Left ventricle myocardium inferior (tissue), 1 donor: ENCODE data around the gene HECW1. TPM values are rescaled to one million over a fixed set of nuclear protein-coding genes. Genes with fewer than 3 reads are reported as not detected.
"Not testable (repeated sequence)": the region's sequence is repeated elsewhere in the genome, so short reads cannot be mapped to it uniquely, and the experiment has no call there.

Source experiments
- DNase-seq: peaks from one replicate; pipeline ENCODE4 v3.0.0-alpha.2; 2020
- H3K27ac ChIP-seq: fragments of 200-600 bp; replicated peaks from 2 replicates; pipeline ENCODE4 v1.8.0; 2021
- H3K27me3 ChIP-seq: fragments of 200-600 bp; 2 replicates; pipeline ENCODE4 v1.8.0; 2021; ENCODE audit warnings: low read depth
- H3K36me3 ChIP-seq: fragments of 200-600 bp; 2 replicates; pipeline ENCODE4 v1.8.0; 2021
- H3K4me1 ChIP-seq: fragments of 200-600 bp; 2 replicates; pipeline ENCODE4 v1.8.0; 2021
- H3K4me3 ChIP-seq: fragments of 200-600 bp; 2 replicates; pipeline ENCODE4 v1.8.0; 2021; ENCODE audit warnings: mild to moderate bottlenecking, moderate library complexity
- H3K9me3 ChIP-seq: fragments of 200-600 bp; replicated peaks from 2 replicates; pipeline ENCODE4 v1.8.0; 2021
- intact Hi-C: fragments of 100-400 bp; cut with micrococcal nuclease; formaldehyde crosslinking; loops from one replicate; pipeline ENCODE4 v1.11.0; 2022
- total RNA-seq: library from RNA; stranded (reverse); fragmentation: NEBNext Ultra II Directional; extraction: Animal tissue kit (Norgen Biotek cat#: 25700); gene quantifications from one replicate; pipeline ENCODE4 v1.2.1, GENCODE V29; 2021
- TF ChIP-seq, protein P1 (sequence below): fragments of 200-600 bp; IDR thresholded peaks from 2 replicates; pipeline ENCODE4 v1.8.0; 2021; ENCODE audit warnings: antibody characterized with exemption, mild to moderate bottlenecking, borderline replicate concordance
- donor health status: DM: no; HTN: yes; CAD: no; lungs with severe emphysema.

The HECW1 gene
- total RNA-seq, 1 donor from 2014 or later: not detected

GRCh38 chr7:43594020-43594419, 481.6 kb downstream of the HECW1 start:
- DNase-seq: no peak
- peaks cover 23% of the 10 kb centered on the region for H3K36me3 ChIP-seq
- no peaks in the 10 kb centered on the region for H3K27me3 ChIP-seq
- H3K4me3 ChIP-seq: no peak overlapping the region
- no peaks in the 10 kb centered on the region for H3K9me3 ChIP-seq
- H3K4me1 ChIP-seq: peaks cover 18% of the 10 kb centered on the region
- H3K27ac ChIP-seq: no peak overlapping the region
- TF ChIP-seq, protein P1, sequence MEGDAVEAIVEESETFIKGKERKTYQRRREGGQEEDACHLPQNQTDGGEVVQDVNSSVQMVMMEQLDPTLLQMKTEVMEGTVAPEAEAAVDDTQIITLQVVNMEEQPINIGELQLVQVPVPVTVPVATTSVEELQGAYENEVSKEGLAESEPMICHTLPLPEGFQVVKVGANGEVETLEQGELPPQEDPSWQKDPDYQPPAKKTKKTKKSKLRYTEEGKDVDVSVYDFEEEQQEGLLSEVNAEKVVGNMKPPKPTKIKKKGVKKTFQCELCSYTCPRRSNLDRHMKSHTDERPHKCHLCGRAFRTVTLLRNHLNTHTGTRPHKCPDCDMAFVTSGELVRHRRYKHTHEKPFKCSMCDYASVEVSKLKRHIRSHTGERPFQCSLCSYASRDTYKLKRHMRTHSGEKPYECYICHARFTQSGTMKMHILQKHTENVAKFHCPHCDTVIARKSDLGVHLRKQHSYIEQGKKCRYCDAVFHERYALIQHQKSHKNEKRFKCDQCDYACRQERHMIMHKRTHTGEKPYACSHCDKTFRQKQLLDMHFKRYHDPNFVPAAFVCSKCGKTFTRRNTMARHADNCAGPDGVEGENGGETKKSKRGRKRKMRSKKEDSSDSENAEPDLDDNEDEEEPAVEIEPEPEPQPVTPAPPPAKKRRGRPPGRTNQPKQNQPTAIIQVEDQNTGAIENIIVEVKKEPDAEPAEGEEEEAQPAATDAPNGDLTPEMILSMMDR: no peak
- intact Hi-C loops: no loop called here

DNA sequence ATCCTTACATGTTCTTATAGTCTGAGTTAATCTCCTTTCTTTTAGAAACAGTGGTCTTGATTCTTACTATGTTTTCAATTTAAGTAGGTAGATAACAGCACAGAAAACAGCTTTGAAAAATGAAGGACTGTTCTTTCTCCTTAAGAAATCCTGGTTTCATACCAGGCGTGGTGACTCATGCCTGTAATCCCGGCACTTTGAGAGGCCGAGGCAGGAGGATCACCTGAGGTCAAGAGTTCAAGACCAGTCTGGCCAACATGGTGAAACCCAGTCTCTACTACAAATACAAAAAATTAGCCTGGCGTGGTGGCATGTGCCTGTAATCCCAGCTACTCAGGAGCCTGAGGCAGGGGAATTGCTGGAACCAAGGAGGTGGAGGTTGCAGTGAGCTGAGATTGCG, 484.0 kb downstream of the HECW1 start:
- intact Hi-C loops, H3K27ac ChIP-seq, H3K4me3 ChIP-seq, DNase-seq, H3K27me3 ChIP-seq, H3K9me3 ChIP-seq: not testable (repeated sequence)
- H3K4me1 ChIP-seq: peaks cover 18% of the 10 kb centered on the region
- peaks cover 38% of the 10 kb centered on the region for H3K36me3 ChIP-seq

DNA sequence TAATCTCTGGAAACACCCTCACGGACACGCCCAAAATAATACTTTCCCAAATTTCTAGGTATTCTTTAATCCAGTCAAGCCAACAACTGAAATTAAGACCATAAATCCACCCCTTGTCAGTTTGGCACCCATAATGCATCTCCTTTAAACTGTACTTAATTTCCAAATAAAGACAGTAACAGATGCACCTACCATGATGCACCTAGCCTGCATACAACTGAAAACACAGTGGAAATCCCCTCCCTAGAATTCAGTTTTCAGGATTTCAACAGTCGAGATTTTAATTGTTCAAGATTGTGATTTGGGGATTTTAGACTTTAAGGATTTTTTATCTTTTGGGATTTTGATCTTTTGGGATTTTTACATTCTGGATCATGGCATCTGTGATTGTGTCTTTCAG, 487.6 kb downstream of the HECW1 start:
- Histone ChIP-seq H3K4me1 (peaks cover 15% of the 10 kb centered on the region), H3K9me3 (no peaks in the 10 kb centered on the region), H3K27me3 (no peaks in the 10 kb centered on the region), H3K27ac (no peak overlapping the region), H3K36me3 (peaks cover 38% of the 10 kb centered on the region), H3K4me3 (no peak overlapping the region)
- intact Hi-C loops: no loop called here
- DNase-seq: no peak
- TF ChIP-seq, protein P1: no peak

DNA sequence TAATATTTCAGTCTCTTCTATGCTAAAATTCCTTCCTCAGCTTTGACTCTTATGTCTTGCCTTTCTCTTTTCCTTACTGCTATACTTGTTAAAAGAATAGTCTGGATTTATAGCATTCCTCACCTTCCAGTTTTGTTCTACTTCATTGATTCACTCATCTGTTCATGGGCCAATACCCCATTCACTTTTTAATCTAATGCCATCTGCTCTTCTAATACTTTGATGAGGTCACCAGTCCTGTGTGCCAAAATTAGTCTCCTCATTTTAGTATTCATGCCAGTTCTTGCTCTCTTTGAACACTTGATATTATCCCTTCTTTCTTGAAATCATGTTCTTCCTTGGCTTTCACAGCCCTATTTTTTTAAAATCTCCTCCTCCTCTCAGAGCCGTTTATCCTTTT, 489.8 kb downstream of the HECW1 start:
- H3K27me3 ChIP-seq: no peaks in the 10 kb centered on the region
- intact Hi-C loops: no loop called here
- no peaks in the 10 kb centered on the region for H3K9me3 ChIP-seq
- H3K4me3 ChIP-seq: no peak overlapping the region
- peaks cover 33% of the 10 kb centered on the region for H3K36me3 ChIP-seq
- TF ChIP-seq, protein P1: no peak
- DNase-seq: no peak
- H3K4me1 ChIP-seq: peaks cover 17% of the 10 kb centered on the region
- H3K27ac ChIP-seq: no peak overlapping the region

DNA sequence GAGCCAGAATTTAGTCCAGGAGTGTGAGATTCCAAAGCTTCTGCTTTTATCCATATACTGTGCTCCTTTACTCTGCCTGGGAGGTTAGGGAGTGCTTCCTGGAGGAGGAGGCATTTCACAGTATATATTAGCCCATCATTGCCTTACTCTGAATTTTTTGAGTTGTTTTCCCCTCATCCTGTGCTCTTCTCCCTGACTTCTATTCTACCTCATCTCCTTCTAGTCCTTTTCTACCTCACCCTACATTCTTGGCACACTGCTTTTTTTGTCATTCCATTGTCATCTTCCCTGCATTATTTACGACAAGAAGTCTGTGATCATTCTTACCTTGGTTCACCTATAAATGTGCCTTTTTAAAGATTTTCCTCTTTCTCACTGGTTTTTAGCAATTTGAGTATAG, 491.8 kb downstream of the HECW1 start:
- no peaks in the 10 kb centered on the region for H3K9me3 ChIP-seq
- H3K4me1 ChIP-seq: peaks cover 17% of the 10 kb centered on the region
- peaks cover 23% of the 10 kb centered on the region for H3K36me3 ChIP-seq
- TF ChIP-seq, protein P1: no peak
- no peak overlapping the region for H3K4me3 ChIP-seq
- no peak overlapping the region for H3K27ac ChIP-seq
- no peaks in the 10 kb centered on the region for H3K27me3 ChIP-seq
- intact Hi-C loops: no loop called here
- DNase-seq: no peak

- Histone ChIP-seq H3K36me3 (peaks cover 28% of the 10 kb centered on the region), H3K27ac (no peak overlapping the region), H3K9me3 (no peaks in the 10 kb centered on the region), H3K4me1 (peaks cover 21% of the 10 kb centered on the region), H3K27me3 (no peaks in the 10 kb centered on the region), H3K4me3 (no peak overlapping the region)
- TF ChIP-seq, protein P1: no peak
- intact Hi-C loops: no loop called here
- DNase-seq: no peak
These were observed 496.6 kb downstream of the HECW1 start for GRCh38 chr7:43609097-43609496.
